Body of pancreas (tissue), 4 donors: ENCODE results near the gene SORCS2. TPM values are rescaled to one million over a fixed set of nuclear protein-coding genes. Genes with fewer than 3 reads are reported as not detected.

Experiments used
- ATAC-seq: fragments of 150-250 bp; one replicate; pipeline ENCODE4 v1.9.1; 2016
- DNase-seq, 4 donors: peaks; one replicate each; pipeline ENCODE4 v3.0.0-alpha.2; 2019
- H3K27ac ChIP-seq, 4 donors: fragments of 200-600 bp; sonication (generic); 1 replicate in 3 of 4; 2 replicates in 1 of 4; pipeline versions ENCODE4 v1.5.1 to v1.6.1; 2016 to 2019; ENCODE audit warnings: mild to moderate bottlenecking in 1 of 4, mixed read lengths in 1 of 4, moderate library complexity in 1 of 4
- H3K27me3 ChIP-seq, 2 donors: fragments of 200-600 bp; sonication (generic); one replicate each; pipeline ENCODE4 v1.6.0; 2016; ENCODE audit warnings: mild to moderate bottlenecking in 1 of 2
- H3K36me3 ChIP-seq, 2 donors: fragments of 200-600 bp; sonication (generic); replicated peaks in 1 of 2; 2 replicates each; pipeline ENCODE4 v1.5.1; 2016; ENCODE audit warnings: low read depth in 2 of 2; ENCODE audit not compliant: insufficient read depth in 1 of 2
- H3K4me1 ChIP-seq: fragments of 200-600 bp; sonication (generic); one replicate; pipeline ENCODE4 v1.6.0; 2016
- H3K4me3 ChIP-seq, 2 donors: fragments of 200-600 bp; sonication (generic); 1 replicate in 1 of 2; 2 replicates in 1 of 2; pipeline ENCODE4 v1.5.1; 2016 to 2019
- H3K9me3 ChIP-seq, 3 donors: fragments of 200-600 bp; sonication (generic); 1 replicate in 2 of 3; 2 replicates in 1 of 3; pipeline ENCODE4 v1.5.1; 2016
- POLR2A ChIP-seq, 3 donors: fragments of 450-650 bp; IDR thresholded peaks; one replicate each; pipeline ENCODE4 v1.6.1; 2016; ENCODE audit warnings: antibody characterized with exemption in 3 of 3, mild to moderate bottlenecking in 2 of 3
- WGBS, 2 donors: methylation state at CpG; one replicate each; pipeline ENCODE4 v1.1.5; 2017; 5-methylcytosine and 5-hydroxymethylcytosine counted together
- intact Hi-C: fragments of 100-400 bp; cut with DNase I; formaldehyde crosslinking; loops from one replicate; pipeline ENCODE4 v1.15.1; 2023
- total RNA-seq, 2 donors: library from RNA; depleted of rRNA; stranded (reverse); fragments of >200 nt; gene quantifications; one replicate each; pipeline ENCODE4 v1.1.0, GENCODE V29; 2016
- TF ChIP-seq, protein P1 (sequence below), 7 experiments: fragments of 450-650 bp in 4 of 7; fragments of 200-600 bp in 3 of 7; sonication (generic) in 3 of 7; IDR thresholded peaks; one replicate each; pipeline ENCODE4 v1.5.1; 2016 to 2019; ENCODE audit warnings: antibody characterized with exemption in 7 of 7

SORCS2 gene
- total RNA-seq, 2 donors from 2014 or later = 0.26 to 0.33 TPM

DNA sequence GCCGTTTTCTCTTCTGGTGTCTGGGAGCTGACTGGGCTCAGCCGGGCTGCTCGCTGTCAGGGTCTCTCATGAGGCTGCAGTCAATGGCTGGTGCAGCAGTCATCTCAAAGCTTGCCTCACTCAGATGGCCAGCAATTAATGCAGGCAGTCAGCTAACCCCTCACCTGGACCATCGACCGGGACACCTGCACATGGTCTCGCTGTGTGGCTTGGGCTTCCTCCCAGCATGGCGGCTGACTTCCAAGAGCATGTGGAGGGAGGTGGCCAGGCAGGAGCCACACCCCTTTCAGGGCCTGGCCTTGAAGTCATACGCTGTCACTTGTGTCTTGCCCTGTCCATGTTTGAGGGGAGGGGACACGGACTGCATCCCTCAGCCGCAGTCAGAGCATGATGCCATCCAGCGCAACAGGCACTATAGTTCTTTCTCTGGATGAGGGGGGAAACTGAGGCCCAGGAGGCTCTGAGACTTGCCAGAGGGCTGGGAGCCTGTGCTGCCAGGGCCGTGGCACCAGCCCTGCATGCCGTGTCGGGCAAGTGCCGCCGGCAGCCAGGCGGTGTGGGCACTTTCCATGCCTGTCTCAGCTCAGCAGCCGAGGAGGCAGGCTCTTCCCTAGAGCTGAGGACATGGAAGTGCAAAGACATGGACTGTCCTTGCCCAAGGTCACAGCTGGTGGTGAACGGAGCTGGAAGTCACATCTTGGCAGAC is 545.6 kb downstream of the SORCS2 start:
- TF ChIP-seq, protein P1, sequence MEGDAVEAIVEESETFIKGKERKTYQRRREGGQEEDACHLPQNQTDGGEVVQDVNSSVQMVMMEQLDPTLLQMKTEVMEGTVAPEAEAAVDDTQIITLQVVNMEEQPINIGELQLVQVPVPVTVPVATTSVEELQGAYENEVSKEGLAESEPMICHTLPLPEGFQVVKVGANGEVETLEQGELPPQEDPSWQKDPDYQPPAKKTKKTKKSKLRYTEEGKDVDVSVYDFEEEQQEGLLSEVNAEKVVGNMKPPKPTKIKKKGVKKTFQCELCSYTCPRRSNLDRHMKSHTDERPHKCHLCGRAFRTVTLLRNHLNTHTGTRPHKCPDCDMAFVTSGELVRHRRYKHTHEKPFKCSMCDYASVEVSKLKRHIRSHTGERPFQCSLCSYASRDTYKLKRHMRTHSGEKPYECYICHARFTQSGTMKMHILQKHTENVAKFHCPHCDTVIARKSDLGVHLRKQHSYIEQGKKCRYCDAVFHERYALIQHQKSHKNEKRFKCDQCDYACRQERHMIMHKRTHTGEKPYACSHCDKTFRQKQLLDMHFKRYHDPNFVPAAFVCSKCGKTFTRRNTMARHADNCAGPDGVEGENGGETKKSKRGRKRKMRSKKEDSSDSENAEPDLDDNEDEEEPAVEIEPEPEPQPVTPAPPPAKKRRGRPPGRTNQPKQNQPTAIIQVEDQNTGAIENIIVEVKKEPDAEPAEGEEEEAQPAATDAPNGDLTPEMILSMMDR (IDR thresholded peaks at IDR 0.05) = no peak
- no peak for TF ChIP-seq POLR2A (IDR thresholded peaks at IDR 0.05)
- DNase-seq (no peak), ATAC-seq (no peak)
- 89% methylated on average over 6 to 19 of the region's 19 CpGs for WGBS, 2 donors
- Histone ChIP-seq H3K27me3 (no peaks in the 10 kb centered on the region), H3K27ac (no peak overlapping the region), H3K4me3 (no peak overlapping the region), H3K9me3 (no peaks in the 10 kb centered on the region), H3K36me3 (no peaks in the 10 kb centered on the region), H3K4me1 (no peaks in the 10 kb centered on the region)
- intact Hi-C loops = no loop called here

DNA sequence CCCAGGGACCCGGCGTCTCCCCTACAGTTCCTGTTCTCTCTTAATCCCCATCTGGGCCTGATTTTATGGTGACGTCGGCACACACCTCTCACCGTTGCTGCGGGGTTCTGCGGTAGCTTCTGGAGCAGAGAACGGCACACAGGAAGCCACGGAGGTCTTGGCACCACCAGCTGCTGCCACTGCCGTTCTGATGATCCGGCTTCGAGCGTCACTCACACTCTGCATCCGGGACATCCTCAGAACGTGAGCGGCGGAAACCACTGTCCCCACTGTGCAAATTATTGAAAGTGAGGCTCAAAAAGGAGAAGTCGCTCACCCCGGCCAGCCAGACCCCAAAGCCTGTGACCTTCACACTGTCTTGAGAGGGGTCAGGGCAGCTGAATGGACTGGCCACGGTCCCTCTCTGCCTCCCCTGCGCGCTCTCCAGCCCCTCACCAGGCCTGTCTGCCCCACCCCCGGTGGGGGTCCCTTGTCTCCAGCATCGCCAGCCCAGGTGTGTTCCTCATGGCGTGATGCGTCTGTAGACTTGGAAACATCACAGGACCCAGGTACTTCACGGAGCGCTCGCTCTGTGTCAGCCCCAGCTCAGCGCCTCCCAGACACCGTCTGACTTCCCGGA is 546.2 kb downstream of the SORCS2 start:
- Histone ChIP-seq H3K36me3 (no peaks in the 10 kb centered on the region), H3K4me1 (no peaks in the 10 kb centered on the region), H3K4me3 (no peak overlapping the region), H3K27ac (no peak overlapping the region), H3K9me3 (no peaks in the 10 kb centered on the region), H3K27me3 (no peaks in the 10 kb centered on the region)
- TF ChIP-seq, protein P1 (IDR thresholded peaks at IDR 0.05) = no peak
- no peak for TF ChIP-seq POLR2A (IDR thresholded peaks at IDR 0.05)
- intact Hi-C loops = no loop called here
- DNase-seq (no peak), ATAC-seq (no peak)
- WGBS, 2 donors = 84 to 98% methylated on average over 8 to 32 of the region's 32 CpGs

DNA sequence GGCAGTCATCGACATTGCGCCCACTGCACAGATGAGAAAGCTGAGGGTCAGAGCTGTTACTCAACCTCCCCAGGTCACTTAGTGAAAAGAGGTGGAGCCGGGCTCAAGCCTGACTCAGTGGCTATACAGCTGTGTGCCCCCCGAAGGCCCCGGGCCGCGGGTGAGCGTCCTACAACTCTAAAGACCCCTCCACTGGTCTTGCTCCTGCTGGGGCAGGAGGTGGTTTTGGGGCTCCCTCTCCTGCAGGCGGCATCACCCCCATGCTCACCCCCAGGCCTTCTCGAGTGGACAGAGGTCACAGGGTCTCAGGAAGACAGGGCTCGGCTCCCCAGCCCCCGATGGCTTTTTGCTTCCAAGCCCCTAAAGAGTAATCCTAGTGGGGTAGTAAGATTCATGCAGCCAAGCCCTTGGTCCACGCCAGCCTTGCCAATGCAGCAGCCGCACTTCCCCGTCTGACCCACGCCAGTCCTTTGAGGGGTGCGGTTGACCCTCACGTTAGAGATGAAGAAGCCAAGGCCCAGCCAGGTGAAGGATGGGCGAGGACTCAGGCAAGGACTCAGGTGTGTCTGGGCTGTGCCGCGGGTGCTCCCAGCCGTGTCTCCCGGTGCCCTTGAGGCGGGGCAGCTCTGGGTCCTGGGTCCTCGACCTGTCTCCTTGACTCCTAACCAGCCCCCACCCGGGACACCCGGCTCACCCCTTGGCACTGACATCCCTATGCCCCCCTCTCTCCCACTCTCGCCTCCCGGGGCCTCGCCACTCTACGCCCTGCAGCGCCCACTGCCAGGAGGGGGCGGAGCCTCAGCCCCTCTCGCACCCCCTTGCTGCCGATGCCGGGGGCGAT is 547.0 kb downstream of the SORCS2 start:
- no peaks in the 10 kb centered on the region for H3K36me3 ChIP-seq
- no peak for ATAC-seq
- no peaks in the 10 kb centered on the region for H3K27me3 ChIP-seq
- no peak overlapping the region for H3K27ac ChIP-seq
- intact Hi-C loops = no loop called here
- TF ChIP-seq POLR2A (IDR thresholded peaks at IDR 0.05) = no peak
- TF ChIP-seq, protein P1 (IDR thresholded peaks at IDR 0.05) = no peak
- no peak for DNase-seq
- no peaks in the 10 kb centered on the region for H3K4me1 ChIP-seq
- no peak overlapping the region for H3K4me3 ChIP-seq
- WGBS, 2 donors = 78 to 83% methylated on average over 14 to 32 of the region's 37 CpGs
- H3K9me3 ChIP-seq = no peaks in the 10 kb centered on the region

DNA sequence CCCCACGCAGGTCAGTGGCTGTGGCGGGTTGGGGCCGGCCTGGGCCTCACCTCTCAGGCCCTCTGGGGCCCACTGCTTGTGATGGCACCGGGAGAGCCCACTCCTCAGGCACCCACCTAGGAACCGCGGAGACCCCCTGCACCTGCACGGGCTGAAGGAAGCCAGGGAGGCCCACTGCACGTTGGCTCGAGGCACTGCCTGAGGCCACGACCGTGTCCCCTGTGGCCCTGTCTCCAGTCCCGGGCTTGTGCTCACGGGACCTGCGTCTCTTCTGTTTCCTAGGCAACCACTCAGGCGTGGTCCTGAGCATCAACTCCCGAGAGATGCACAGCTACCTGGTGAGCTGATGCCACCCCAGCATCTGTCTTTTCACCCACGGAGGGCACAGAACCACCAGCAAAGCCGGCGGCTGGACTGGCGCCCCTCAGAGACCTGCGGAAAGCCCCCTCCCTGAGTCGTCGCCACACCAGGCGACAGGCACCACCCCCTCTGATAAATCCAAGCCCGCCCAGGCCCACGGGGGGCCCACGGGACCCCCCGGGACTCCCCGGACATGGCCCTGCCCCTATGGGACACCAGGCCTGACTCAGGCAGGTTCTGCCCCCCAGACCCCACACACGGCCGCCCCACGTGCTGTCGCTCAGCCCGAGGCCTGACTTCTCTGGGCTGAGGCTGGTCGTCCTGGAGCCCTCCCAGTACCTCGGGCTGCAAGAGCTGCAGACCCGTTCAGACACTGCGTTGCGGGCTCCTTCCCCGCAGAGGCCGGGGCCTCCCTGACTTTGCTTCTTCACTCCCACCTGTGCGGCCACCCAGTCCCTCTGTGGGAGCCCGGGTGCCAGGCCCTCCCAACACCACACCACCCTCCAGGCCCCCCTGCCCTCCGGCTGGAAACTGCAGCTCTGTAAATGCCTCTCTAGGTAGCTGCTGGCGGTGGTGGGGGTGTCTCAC is 547.9 kb downstream of the SORCS2 start:
- WGBS, 2 donors = 71 to 77% methylated on average over 17 to 45 of the region's 45 CpGs
- no peak overlapping the region for H3K4me3 ChIP-seq
- ATAC-seq (no peak), DNase-seq (no peak)
- no peaks in the 10 kb centered on the region for H3K36me3 ChIP-seq
- H3K4me1 ChIP-seq = no peaks in the 10 kb centered on the region
- intact Hi-C loops = no loop called here
- H3K27ac ChIP-seq = no peak overlapping the region
- no peaks in the 10 kb centered on the region for H3K9me3 ChIP-seq
- H3K27me3 ChIP-seq = no peaks in the 10 kb centered on the region
- TF ChIP-seq, protein P1 (IDR thresholded peaks at IDR 0.05) = no peak
- TF ChIP-seq POLR2A (IDR thresholded peaks at IDR 0.05) = no peak
